OCI-LY7 (cell line): ENCODE measurements around the gene DHRS12.

ENCODE experiments used
- CTCF ChIP-seq: fragments of 200-600 bp; sonication (generic); conservative IDR thresholded peaks from 2 replicates; pipeline ENCODE4 v1.5.1; 2014; ENCODE audit warnings: mild to moderate bottlenecking, antibody characterized with exemption, low read length, moderate library complexity, mixed read lengths
- EZH2phosphoT487 ChIP-seq: fragments of 200-600 bp; sonication (generic); IDR thresholded peaks from 2 replicates; pipeline ENCODE4 v1.6.1; 2018; ENCODE audit warnings: low read depth, borderline replicate concordance, mild to moderate bottlenecking, mixed run types, antibody characterized with exemption, low read length, moderate library complexity, mixed read lengths

- TF ChIP-seq EZH2phosphoT487 (no peak), CTCF (no peak)
Measured at GRCh38 chr13:51799261-51799660, 4.7 kb downstream of the DHRS12 start.
